Spinal cord (tissue), 10 donors: ENCODE measurements around the gene KIF22. TPM values are rescaled to one million over a fixed set of nuclear protein-coding genes. Genes with fewer than 3 reads are reported as not detected.
"Not testable (repeated sequence)": the region's sequence is repeated elsewhere in the genome, so short reads cannot be mapped to it uniquely, and the experiment has no call there.

Experiments used
- DNase-seq, 6 donors: peaks; one replicate each; pipeline versions ENCODE4 v3.0.0 to v3.0.0-alpha.2; 2013 to 2015; ENCODE audit warnings: low spot score in 6 of 6, low read depth in 4 of 6
- H3K27ac ChIP-seq: one replicate; pipeline ENCODE4 v1.5.1; 2013; ENCODE audit warnings: low read depth, low read length, control low read depth
- H3K27me3 ChIP-seq: one replicate; pipeline ENCODE4 v1.6.1; 2013; ENCODE audit warnings: low read length; ENCODE audit not compliant: control insufficient read depth, insufficient read depth
- H3K36me3 ChIP-seq: one replicate; pipeline ENCODE4 v1.6.1; 2013; ENCODE audit warnings: low read length; ENCODE audit not compliant: control insufficient read depth, insufficient read depth
- H3K4me1 ChIP-seq: one replicate; pipeline ENCODE4 v1.6.1; 2013; ENCODE audit warnings: low read length; ENCODE audit not compliant: control insufficient read depth, insufficient read depth
- H3K4me3 ChIP-seq: one replicate; pipeline ENCODE4 v1.5.1; 2013; ENCODE audit warnings: low read depth, low read length, control low read depth
- H3K9me3 ChIP-seq: one replicate; pipeline ENCODE4 v1.6.1; 2013; ENCODE audit warnings: low read length; ENCODE audit not compliant: control insufficient read depth, insufficient read depth
- WGBS: methylation state at CpG from one replicate; pipeline ENCODE4 v1.1.5; 2013; ENCODE audit warnings: missing lambda C conversion rate; ENCODE audit not compliant: insufficient coverage; 5-methylcytosine and 5-hydroxymethylcytosine counted together
- long read RNA-seq, 4 donors: transcript quantifications; one replicate each; lab custom pipeline, GENCODE V29; 2026
- polyA plus RNA-seq, 2 donors: library from polyadenylated mRNA; unstranded; fragments of 120-200 nt; gene quantifications; one replicate each; pipeline ENCODE4 v1.2.1, GENCODE V29; 2013; ENCODE audit not compliant: insufficient read length in 2 of 2
- total RNA-seq, 2 donors: library from RNA; depleted of rRNA in 1 of 2; stranded (reverse); fragments of 120-200 nt in 1 of 2; fragments of >200 nt in 1 of 2; gene quantifications; one replicate each; pipeline versions ENCODE4 v1.2.3 to v1.2.4, GENCODE V29; 2013 to 2014
- donor health status: healthy.

KIF22 gene
- total RNA-seq: 10 to 100 TPM; 30.2 to 44.0 TPM
- polyA plus RNA-seq: 10 to 100 TPM; 55.0 to 56.4 TPM
- long read RNA-seq, donor 1, transcript KIF22-201 (14 exons, 2,113 nt): major isoform, 13 of 53 reads
- long read RNA-seq, donor 1, partial matches to known transcripts: 40 of 53 reads
- long read RNA-seq, donor 1, other reads (novel, unspliced or antisense): 0 of 53 reads
- long read RNA-seq, donor 2, transcript KIF22-201 (14 exons, 2,113 nt): major isoform, 6 of 14 reads
- long read RNA-seq, donor 2, partial matches to known transcripts: 8 of 14 reads
- long read RNA-seq, donor 2, other reads (novel, unspliced or antisense): 0 of 14 reads
- long read RNA-seq, donor 3, partial matches to known transcripts: 7 of 9 reads
- long read RNA-seq, donor 3, other reads (novel, unspliced or antisense): 0 of 9 reads
- long read RNA-seq, donor 4, transcript KIF22-201 (14 exons, 2,113 nt): major isoform, 15 of 67 reads
- long read RNA-seq, donor 4, partial matches to known transcripts: 52 of 67 reads
- long read RNA-seq, donor 4, other reads (novel, unspliced or antisense): 0 of 67 reads

GRCh38 chr16:29790183-29790948 is at the start of gene KIF22:
Gene KIF22 (plus strand): TSS chr16:29790751. CDS start chr16:29790760, 9 bp downstream.
- peak in 5 of 6 donors; percentile 98 to 100 (median 98) for DNase-seq
- peak within 1 kb of the TSS; percentile 94 for H3K27ac ChIP-seq
- peak within 1 kb of the TSS; percentile 61 for H3K4me3 ChIP-seq
- H3K9me3 ChIP-seq: no peaks in the 10 kb centered on the region
- no peaks in the 10 kb centered on the region for H3K27me3 ChIP-seq
- no peaks in the 10 kb centered on the region for H3K36me3 ChIP-seq
- peaks cover 22% of the 10 kb centered on the region for H3K4me1 ChIP-seq
- WGBS: under 1% methylated on average over 67 of the region's 67 CpGs

- Histone ChIP-seq H3K36me3 (peaks cover 2% of the 10 kb centered on the region), H3K4me3 (no peak overlapping the region), H3K9me3 (no peaks in the 10 kb centered on the region), H3K27ac (no peak overlapping the region), H3K27me3 (no peaks in the 10 kb centered on the region), H3K4me1 (no peaks in the 10 kb centered on the region)
- 89% methylated on average over 5 of the region's 7 CpGs for WGBS
- no peak for DNase-seq
These were observed 47.8 kb upstream of the KIF22 start for GRCh38 chr16:29742683-29743275.

- Histone ChIP-seq H3K27ac (no peak overlapping the region), H3K36me3 (peaks cover 2% of the 10 kb centered on the region), H3K9me3 (no peaks in the 10 kb centered on the region), H3K4me1 (no peaks in the 10 kb centered on the region), H3K4me3 (no peak overlapping the region), H3K27me3 (no peaks in the 10 kb centered on the region)
- 82% methylated on average over 4 of the region's 5 CpGs for WGBS
- no peak for DNase-seq
These were observed 47.1 kb upstream of the KIF22 start for GRCh38 chr16:29743475-29743826.

GRCh38 chr16:29743827-29744531 is 46.6 kb upstream of the KIF22 start:
- Histone ChIP-seq H3K4me1 (no peaks in the 10 kb centered on the region), H3K4me3 (no peak overlapping the region), H3K27ac (no peak overlapping the region), H3K36me3 (peaks cover 2% of the 10 kb centered on the region), H3K9me3 (no peaks in the 10 kb centered on the region), H3K27me3 (no peaks in the 10 kb centered on the region)
- DNase-seq: no peak
- 85% methylated on average over 20 of the region's 21 CpGs for WGBS

- DNase-seq: no peak
- Histone ChIP-seq H3K9me3 (no peaks in the 10 kb centered on the region), H3K4me3 (no peak overlapping the region), H3K36me3 (peaks cover 2% of the 10 kb centered on the region), H3K27me3 (no peaks in the 10 kb centered on the region), H3K4me1 (no peaks in the 10 kb centered on the region), H3K27ac (no peak overlapping the region)
- 90% methylated on average over 19 of the region's 20 CpGs for WGBS
These were observed 45.9 kb upstream of the KIF22 start for GRCh38 chr16:29744541-29745101.

- Histone ChIP-seq H3K27ac (no peak overlapping the region), H3K4me1 (no peaks in the 10 kb centered on the region), H3K9me3 (no peaks in the 10 kb centered on the region), H3K27me3 (no peaks in the 10 kb centered on the region), H3K36me3 (peaks cover 2% of the 10 kb centered on the region), H3K4me3 (no peak overlapping the region)
- no peak for DNase-seq
- 67% methylated on average over 14 of the region's 16 CpGs for WGBS
These were observed 45.3 kb upstream of the KIF22 start for GRCh38 chr16:29745121-29745852.

- Histone ChIP-seq H3K4me1 (no peaks in the 10 kb centered on the region), H3K9me3 (no peaks in the 10 kb centered on the region), H3K36me3 (peaks cover 2% of the 10 kb centered on the region), H3K27me3 (no peaks in the 10 kb centered on the region), H3K4me3 (no peak within 1 kb of the TSS), H3K27ac (no peak within 1 kb of the TSS)
- peak in 1 of 6 donors; percentile 11 for DNase-seq
- WGBS: 52% methylated on average over 11 of the region's 12 CpGs
These were observed 44.7 kb upstream of the KIF22 start, which contains the start of gene C16orf54 for GRCh38 chr16:29745853-29746345. Gene C16orf54 (minus strand): TSS chr16:29745990. CDS start chr16:29744951, 1,039 bp downstream.

- WGBS: 75% methylated on average over 1 of the region's 4 CpGs
- H3K27me3 ChIP-seq, H3K36me3 ChIP-seq, H3K27ac ChIP-seq, H3K4me3 ChIP-seq, DNase-seq, H3K9me3 ChIP-seq, H3K4me1 ChIP-seq: not testable (repeated sequence)
These were observed 44.0 kb upstream of the KIF22 start for GRCh38 chr16:29746518-29746917.
